ENCODE data around the gene WDR70. TPM values are rescaled to one million over a fixed set of nuclear protein-coding genes. Genes with fewer than 3 reads are reported as not detected.
"Not testable (repeated sequence)": the region's sequence is repeated elsewhere in the genome, so short reads cannot be mapped to it uniquely, and the experiment has no call there.

Gene WDR70
- total RNA-seq, 4 donors from 2014 or later = 18.9 to 106 (median 34.9) TPM

GRCh38 chr5:37665889-37666288 lies 286.8 kb downstream of the WDR70 start:
- Histone ChIP-seq H3K27me3 (no peaks in the 10 kb centered on the region), H3K9me3 (no peaks in the 10 kb centered on the region), H3K4me1 (peaks cover 0 to 16% (median 0%) of the 10 kb centered on the region in 4 donors), H3K27ac (peak overlapping the region in 2 of 4 donors; percentile 1 to 23), H3K4me3 (no peak overlapping the region), H3K36me3 (no peaks in the 10 kb centered on the region)
- TF ChIP-seq POLR2A (IDR thresholded peaks at IDR 0.05) = no peak
- TF ChIP-seq CTCF (IDR thresholded peaks at IDR 0.05) = no peak
- DNase-seq = peak in 2 of 3 donors; percentile 54 to 63

- DNase-seq = no peak
- Histone ChIP-seq H3K4me3 (no peak overlapping the region), H3K27ac (peak overlapping the region in 1 of 4 donors; percentile 10), H3K9me3 (no peaks in the 10 kb centered on the region), H3K36me3 (no peaks in the 10 kb centered on the region), H3K4me1 (peaks cover 0 to 8% (median 0%) of the 10 kb centered on the region in 4 donors), H3K27me3 (no peaks in the 10 kb centered on the region)
- TF ChIP-seq POLR2A (IDR thresholded peaks at IDR 0.05) (no peak), CTCF (IDR thresholded peaks at IDR 0.05) (no peak)
These were observed 288.3 kb downstream of the WDR70 start for GRCh38 chr5:37667430-37667829.

- Histone ChIP-seq H3K27ac (peak overlapping the region in 1 of 4 donors; percentile 10), H3K9me3 (no peaks in the 10 kb centered on the region), H3K4me1 (peaks cover 0 to 8% (median 0%) of the 10 kb centered on the region in 4 donors), H3K36me3 (no peaks in the 10 kb centered on the region), H3K27me3 (no peaks in the 10 kb centered on the region), H3K4me3 (no peak overlapping the region)
- DNase-seq = no peak
- TF ChIP-seq CTCF (IDR thresholded peaks at IDR 0.05) (no peak), POLR2A (IDR thresholded peaks at IDR 0.05) (no peak)
These were observed 288.7 kb downstream of the WDR70 start for GRCh38 chr5:37667846-37668245.

- H3K4me1 ChIP-seq = peaks cover 0 to 8% (median 0%) of the 10 kb centered on the region in 4 donors
- TF ChIP-seq POLR2A (IDR thresholded peaks at IDR 0.05) = no peak
- no peak for TF ChIP-seq CTCF (IDR thresholded peaks at IDR 0.05)
- peak overlapping the region in 1 of 4 donors; percentile 41 for H3K27ac ChIP-seq
- DNase-seq = peak in 2 of 3 donors; percentile 51 to 68
- no peak overlapping the region for H3K4me3 ChIP-seq
- H3K9me3 ChIP-seq = no peaks in the 10 kb centered on the region
- no peaks in the 10 kb centered on the region for H3K27me3 ChIP-seq
- no peaks in the 10 kb centered on the region for H3K36me3 ChIP-seq
These were observed 289.5 kb downstream of the WDR70 start for GRCh38 chr5:37668524-37669047.

GRCh38 chr5:37672118-37672588 lies 293.0 kb downstream of the WDR70 start:
- peak overlapping the region in 1 of 4 donors; percentile 1 for H3K27ac ChIP-seq
- not testable (repeated sequence) for H3K9me3 ChIP-seq, H3K27me3 ChIP-seq, H3K4me3 ChIP-seq, H3K36me3 ChIP-seq, H3K4me1 ChIP-seq
- DNase-seq = peak in 1 of 3 donors; percentile 31

GRCh38 chr5:37674361-37674760 lies 295.2 kb downstream of the WDR70 start:
- not testable (repeated sequence) for H3K36me3 ChIP-seq, H3K4me3 ChIP-seq, H3K27ac ChIP-seq, DNase-seq, H3K4me1 ChIP-seq, H3K9me3 ChIP-seq, H3K27me3 ChIP-seq

GRCh38 chr5:37679326-37679725 lies 300.2 kb downstream of the WDR70 start:
- H3K27me3 ChIP-seq, H3K9me3 ChIP-seq, H3K4me1 ChIP-seq, H3K36me3 ChIP-seq, H3K27ac ChIP-seq, DNase-seq, H3K4me3 ChIP-seq: not testable (repeated sequence)

- not testable (repeated sequence) for H3K27ac ChIP-seq, H3K27me3 ChIP-seq, DNase-seq, H3K4me1 ChIP-seq, H3K9me3 ChIP-seq, H3K4me3 ChIP-seq, H3K36me3 ChIP-seq
These were observed 300.8 kb downstream of the WDR70 start for GRCh38 chr5:37679903-37680302.

All from Peyer's patch (tissue), 4 donors.